Esophagus squamous epithelium (tissue), 5 donors: ENCODE data around the gene VSTM4. TPM values are rescaled to one million over a fixed set of nuclear protein-coding genes. Genes with fewer than 3 reads are reported as not detected.

ENCODE experiments used
- DNase-seq: peaks from one replicate; lab custom pipeline; 2025; lab: John Stamatoyannopoulos, UW
- H3K27ac ChIP-seq, 4 donors: fragments of 200-600 bp; sonication (generic); one replicate each; pipeline ENCODE4 v1.5.1; 2016 to 2019; ENCODE audit warnings: mild to moderate bottlenecking in 1 of 4
- H3K27me3 ChIP-seq, 4 donors: fragments of 200-600 bp; sonication (generic); 1 replicate in 3 of 4; 2 replicates in 1 of 4; pipeline versions ENCODE4 v1.5.1 to v1.6.0; 2017 to 2021; ENCODE audit warnings: antibody characterized with exemption in 1 of 4
- H3K36me3 ChIP-seq, 3 donors: fragments of 200-600 bp; sonication (generic); one replicate each; pipeline ENCODE4 v1.5.1; 2016 to 2019
- H3K4me1 ChIP-seq, 3 donors: fragments of 200-600 bp; sonication (generic); one replicate each; pipeline ENCODE4 v1.5.1; 2017 to 2019
- H3K4me3 ChIP-seq, 4 donors: fragments of 200-600 bp; sonication (generic); 1 replicate in 3 of 4; 2 replicates in 1 of 4; pipeline ENCODE4 v1.5.1; 2016 to 2019; ENCODE audit warnings: mild to moderate bottlenecking in 2 of 4, moderate library complexity in 1 of 4
- H3K9me3 ChIP-seq, 3 donors: fragments of 200-600 bp; sonication (generic); one replicate each; pipeline ENCODE4 v1.5.1; 2016 to 2019
- CTCF ChIP-seq, 6 experiments: fragments of 450-650 bp in 4 of 6; fragments of 200-600 bp in 2 of 6; sonication (generic) in 2 of 6; IDR thresholded peaks; one replicate each; pipeline ENCODE4 v1.5.1; 2016 to 2019; ENCODE audit warnings: antibody characterized with exemption in 6 of 6, mild to moderate bottlenecking in 4 of 6, moderate library complexity in 4 of 6
- POLR2A ChIP-seq, 4 donors: fragments of 450-650 bp; IDR thresholded peaks; one replicate each; pipeline ENCODE4 v1.6.1; 2017; ENCODE audit warnings: antibody characterized with exemption in 4 of 4, mild to moderate bottlenecking in 4 of 4, moderate library complexity in 3 of 4
- WGBS, 2 donors: methylation state at CpG; one replicate each; pipeline ENCODE4 v1.1.5; 2018; 5-methylcytosine and 5-hydroxymethylcytosine counted together
- intact Hi-C: fragments of 100-400 bp; cut with DNase I; formaldehyde crosslinking; loops from one replicate; pipeline ENCODE4 v1.15.0; 2022
- total RNA-seq, 4 donors: library from RNA; depleted of rRNA; stranded (reverse); fragments of >200 nt; gene quantifications; one replicate each; pipeline ENCODE4 v1.1.0, GENCODE V29; 2016
- donor health status: DM: yes; HTN: yes; CAD: no.

Gene VSTM4
- total RNA-seq, 4 donors from 2014 or later, result 0.80 to 6.9 (median 1.9) TPM

GRCh38 chr10:49099046-49099445 lies 16.3 kb downstream of the VSTM4 start:
- H3K27ac ChIP-seq, result no peak overlapping the region
- H3K9me3 ChIP-seq, result no peaks in the 10 kb centered on the region
- no peaks in the 10 kb centered on the region for H3K27me3 ChIP-seq
- intact Hi-C loops, result no loop called here
- DNase-seq, result no peak
- H3K4me1 ChIP-seq, result peaks cover 0 to 6% (median 0%) of the 10 kb centered on the region in 3 donors
- no peak overlapping the region for H3K4me3 ChIP-seq
- TF ChIP-seq CTCF (IDR thresholded peaks at IDR 0.05), result no peak
- no peak for TF ChIP-seq POLR2A (IDR thresholded peaks at IDR 0.05)
- 83 to 88% methylated on average over 8 of the region's 8 CpGs for WGBS, 2 donors
- H3K36me3 ChIP-seq, result no peaks in the 10 kb centered on the region

GRCh38 chr10:49096890-49097445 lies 18.4 kb downstream of the VSTM4 start:
- Histone ChIP-seq H3K4me1 (peaks cover 0 to 6% (median 0%) of the 10 kb centered on the region in 3 donors), H3K27me3 (no peaks in the 10 kb centered on the region), H3K9me3 (no peaks in the 10 kb centered on the region), H3K36me3 (no peaks in the 10 kb centered on the region), H3K4me3 (no peak overlapping the region), H3K27ac (no peak overlapping the region)
- TF ChIP-seq POLR2A (IDR thresholded peaks at IDR 0.05) (no peak), CTCF (IDR thresholded peaks at IDR 0.05) (no peak)
- DNase-seq, result no peak
- intact Hi-C loops, result no loop called here
- WGBS, 2 donors, result 93 to 100% methylated on average over 5 to 6 of the region's 8 CpGs

GRCh38 chr10:49094646-49095045 lies 20.7 kb downstream of the VSTM4 start:
- 54 to 60% methylated on average over 4 of the region's 4 CpGs for WGBS, 2 donors
- intact Hi-C loops, result no loop called here
- no peak for TF ChIP-seq POLR2A (IDR thresholded peaks at IDR 0.05)
- TF ChIP-seq CTCF (IDR thresholded peaks at IDR 0.05), result no peak
- Histone ChIP-seq H3K36me3 (no peaks in the 10 kb centered on the region), H3K9me3 (no peaks in the 10 kb centered on the region), H3K27me3 (no peaks in the 10 kb centered on the region), H3K27ac (no peak overlapping the region), H3K4me1 (peaks cover 0 to 23% (median 7%) of the 10 kb centered on the region in 3 donors), H3K4me3 (no peak overlapping the region)
- no peak for DNase-seq

GRCh38 chr10:49093922-49094321 lies 21.4 kb downstream of the VSTM4 start:
- no peaks in the 10 kb centered on the region for H3K9me3 ChIP-seq
- TF ChIP-seq POLR2A (IDR thresholded peaks at IDR 0.05) (no peak), CTCF (IDR thresholded peaks at IDR 0.05) (no peak)
- H3K4me3 ChIP-seq, result no peak overlapping the region
- no peaks in the 10 kb centered on the region for H3K27me3 ChIP-seq
- peaks cover 0 to 30% (median 11%) of the 10 kb centered on the region in 3 donors for H3K4me1 ChIP-seq
- H3K36me3 ChIP-seq, result no peaks in the 10 kb centered on the region
- intact Hi-C loops, result no loop called here
- DNase-seq, result no peak
- H3K27ac ChIP-seq, result no peak overlapping the region
- WGBS, 2 donors, result 90 to 91% methylated on average over 9 to 10 of the region's 10 CpGs

- Histone ChIP-seq H3K4me3 (no peak overlapping the region), H3K36me3 (no peaks in the 10 kb centered on the region), H3K4me1 (peaks cover 0 to 32% (median 11%) of the 10 kb centered on the region in 3 donors), H3K27ac (no peak overlapping the region), H3K27me3 (no peaks in the 10 kb centered on the region), H3K9me3 (no peaks in the 10 kb centered on the region)
- DNase-seq, result no peak
- 89% methylated on average over 7 to 11 of the region's 11 CpGs for WGBS, 2 donors
- TF ChIP-seq POLR2A (IDR thresholded peaks at IDR 0.05) (no peak), CTCF (IDR thresholded peaks at IDR 0.05) (no peak)
- intact Hi-C loops, result no loop called here
Observed at GRCh38 chr10:49092477-49092876, 22.8 kb downstream of the VSTM4 start.
